NCI-H748 treated with DMSO at 0.1 percent for 48 hours (cell line): ENCODE results near the gene KRT3.
A peak's percentile ranks its signal among the peaks of the same experiment; 100 is the strongest.

Source experiments
- DNase-seq: peaks from one replicate; lab custom pipeline; 2025; lab: John Stamatoyannopoulos, UW

KRT3 gene

DNA sequence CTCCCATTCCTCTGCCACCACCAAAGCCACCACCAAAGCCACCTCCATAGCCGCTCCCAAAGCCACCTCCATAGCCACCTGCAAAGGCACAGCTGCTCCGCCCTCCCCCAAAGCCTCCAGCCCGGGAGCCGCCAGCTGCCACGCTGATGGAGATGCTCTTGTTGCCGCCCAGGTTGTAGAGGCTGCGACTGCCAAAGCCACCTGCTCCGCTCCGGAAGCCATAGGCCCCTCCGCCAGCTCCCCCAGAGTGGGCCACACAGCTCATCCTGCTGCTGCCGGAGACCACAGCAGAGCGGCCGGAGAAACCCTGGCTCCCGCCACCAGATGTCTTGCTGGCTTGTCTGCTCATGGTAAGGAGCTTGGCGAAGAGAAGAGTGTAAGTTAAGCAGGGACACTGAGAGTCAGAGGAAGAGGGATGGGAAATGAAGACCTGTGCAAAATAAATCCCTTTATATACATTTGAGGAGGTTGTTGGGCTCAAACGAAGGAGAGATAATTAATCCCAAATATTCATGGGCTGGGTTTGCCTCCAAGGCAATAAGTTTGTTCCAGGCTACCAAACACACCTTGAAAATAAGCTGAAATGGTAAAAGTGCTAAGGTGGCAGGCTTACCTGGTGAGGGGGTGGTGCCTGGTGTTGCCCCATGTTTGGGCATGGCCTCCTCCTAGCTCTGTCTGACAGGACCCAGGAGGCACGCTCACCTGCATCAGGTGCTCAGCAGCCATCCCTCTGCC lies at the start of gene KRT3:
Gene KRT3 (minus strand): TSS at position 424 of the 735 bp plus-strand sequence. CDS start 75 bp downstream, at position 349.
- DNase-seq, result no peak

GRCh38 chr12:52844386-52844785 lies 48.5 kb upstream of the KRT3 start:
- DNase-seq, result no peak

GRCh38 chr12:52839436-52840105 lies 43.7 kb upstream of the KRT3 start:
- DNase-seq, result no peak

- DNase-seq, result peak; percentile 22
These were observed 42.9 kb upstream of the KRT3 start for GRCh38 chr12:52838609-52839435.

- DNase-seq, result no peak
These were observed 42.1 kb upstream of the KRT3 start for GRCh38 chr12:52837781-52838608.

DNA sequence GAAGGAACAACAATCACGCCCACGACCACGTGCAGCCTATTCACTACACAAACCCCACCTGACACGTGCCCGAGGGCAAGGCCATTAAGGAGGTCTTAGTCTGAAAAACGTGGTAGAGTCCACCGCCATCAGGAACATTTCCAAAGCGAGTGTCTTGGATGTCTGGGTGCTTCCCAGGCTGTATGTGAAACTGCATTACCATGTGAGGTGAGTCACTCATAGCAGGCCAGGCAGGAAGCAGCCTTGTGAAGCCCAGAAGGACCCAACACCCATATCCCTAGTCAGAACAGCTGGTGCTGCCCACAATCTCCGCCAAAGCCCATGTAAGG lies 41.5 kb upstream of the KRT3 start:
- DNase-seq, result no peak

- no peak for DNase-seq
These were observed 40.8 kb upstream of the KRT3 start for GRCh38 chr12:52836491-52837412.

DNA sequence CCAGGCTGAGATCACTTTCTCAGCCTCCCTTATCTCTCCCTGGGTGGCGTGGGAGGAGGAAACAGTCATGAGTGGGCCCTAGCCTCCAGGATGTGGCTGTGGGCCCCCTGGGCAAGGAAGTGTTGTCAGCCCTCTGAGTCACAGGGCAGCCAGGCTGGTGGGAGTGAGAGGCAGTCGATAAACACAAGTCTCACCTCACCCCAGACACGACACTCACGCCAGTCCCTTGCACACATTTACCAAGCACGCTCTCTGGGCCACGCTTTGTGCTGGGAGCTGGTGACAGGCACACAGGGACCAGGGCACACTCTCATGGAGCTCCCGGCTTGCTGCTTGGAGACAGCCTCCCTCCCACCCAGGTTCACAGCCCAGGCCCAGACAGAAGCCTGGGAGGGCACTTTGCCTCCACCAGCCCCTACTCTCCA lies 40.1 kb upstream of the KRT3 start:
- DNase-seq, result no peak

GRCh38 chr12:52835271-52836041 lies 39.5 kb upstream of the KRT3 start:
- DNase-seq, result no peak

DNA sequence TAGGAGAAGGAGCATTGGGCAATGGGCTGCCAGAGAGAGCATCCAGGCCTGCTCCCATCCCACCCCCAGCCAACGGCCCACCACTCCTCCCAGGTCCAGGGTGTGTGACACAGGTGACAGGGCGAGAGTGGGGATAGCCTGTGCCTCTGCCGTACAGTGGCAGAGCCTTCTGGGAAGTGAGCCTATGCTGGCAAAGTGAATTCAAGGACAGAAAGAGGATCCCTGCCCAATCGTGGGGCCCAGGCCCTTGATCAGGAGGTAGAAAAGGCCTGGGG lies 38.7 kb upstream of the KRT3 start:
- no peak for DNase-seq

DNA sequence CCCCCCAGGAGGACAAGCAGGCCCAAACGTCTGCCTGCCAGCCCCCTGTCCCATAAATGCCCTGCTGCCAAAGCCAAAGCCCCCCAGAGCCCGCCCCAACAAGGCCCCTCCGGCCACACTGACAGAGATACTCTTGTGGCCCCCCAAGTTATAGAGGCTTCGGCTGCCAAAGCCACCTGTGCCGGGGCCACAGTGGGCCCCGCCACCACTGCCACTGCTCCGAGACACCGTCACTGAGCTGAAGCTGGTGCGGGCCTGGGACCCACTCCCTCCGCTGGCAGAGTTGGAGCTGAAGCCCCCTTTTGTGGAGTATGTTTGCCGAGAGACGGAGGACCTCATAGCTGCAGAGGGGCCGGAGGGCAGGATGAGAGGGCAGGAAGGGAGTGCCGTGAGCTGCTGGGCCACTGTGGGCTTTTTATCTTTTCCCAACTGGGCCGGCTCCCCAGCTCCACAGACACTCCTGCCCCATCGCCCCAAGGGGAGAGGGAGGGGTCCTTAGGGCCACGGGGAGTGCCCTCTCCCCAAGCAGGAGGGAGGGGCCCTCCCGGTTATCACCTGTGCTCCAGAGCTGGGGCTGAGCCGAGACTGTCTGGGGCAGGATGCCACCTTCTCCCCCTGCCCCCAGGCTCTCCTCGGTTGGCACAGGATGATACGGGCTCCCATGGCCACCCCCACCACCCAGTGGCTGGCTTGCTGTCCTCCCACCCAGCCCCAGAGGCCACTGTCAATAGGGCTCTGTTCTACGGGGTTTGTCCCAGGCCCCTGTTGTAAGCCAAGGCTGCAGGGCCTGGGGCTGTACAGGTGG lies 38.2 kb upstream of the KRT3 start, which contains the start of gene KRT79:
Gene KRT79 (minus strand): TSS at position 390 of the 805 bp plus-strand sequence. CDS start 51 bp downstream, at position 339.
- no peak for DNase-seq

- no peak for DNase-seq
These were observed 37.3 kb upstream of the KRT3 start for GRCh38 chr12:52832985-52833905.

GRCh38 chr12:52832451-52832850 lies 36.5 kb upstream of the KRT3 start:
- no peak for DNase-seq

DNA sequence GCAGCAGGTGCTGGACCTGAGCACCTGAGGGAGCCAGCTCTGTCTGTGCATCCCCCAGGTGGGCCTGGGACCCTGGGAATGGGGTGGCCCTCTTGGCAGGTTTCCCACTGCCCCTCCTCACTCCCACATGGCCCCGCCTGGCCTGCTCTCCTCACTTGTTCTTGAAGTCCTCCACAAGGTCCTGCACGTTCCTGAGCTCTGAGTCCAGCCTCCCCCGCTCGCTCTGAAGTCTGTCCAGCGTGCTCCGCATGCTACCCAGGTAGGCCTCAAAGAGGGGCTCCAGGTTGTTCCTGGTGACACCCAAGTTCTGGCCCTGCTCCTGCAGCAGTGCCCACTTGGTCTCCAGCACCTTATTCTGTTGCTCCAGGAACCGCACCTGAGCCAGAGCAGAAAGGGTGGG lies 35.3 kb upstream of the KRT3 start:
- DNase-seq, result no peak

GRCh38 chr12:52829986-52830770 lies 34.3 kb upstream of the KRT3 start:
- no peak for DNase-seq

DNA sequence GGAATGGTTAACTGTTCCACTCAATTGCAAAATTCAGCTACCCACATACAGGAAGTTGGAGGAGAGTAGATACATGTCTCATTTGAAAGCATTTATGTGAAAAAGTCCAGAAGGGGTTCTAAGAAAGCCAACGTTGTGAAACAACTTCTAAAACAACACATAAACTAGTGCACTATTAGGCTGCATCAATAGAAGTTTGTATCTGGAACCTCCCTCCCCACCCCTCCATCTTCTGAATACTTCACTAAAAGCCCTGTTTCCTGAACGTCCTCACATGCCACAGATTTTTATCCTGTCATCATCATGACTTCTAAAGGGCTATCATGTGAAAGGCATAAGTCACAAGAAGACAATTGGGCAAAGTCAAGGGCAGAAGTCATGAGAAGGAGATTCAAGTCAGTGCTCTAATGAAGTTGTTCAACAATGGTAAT lies 32.7 kb upstream of the KRT3 start:
- no peak for DNase-seq

GRCh38 chr12:52828156-52828555 lies 32.2 kb upstream of the KRT3 start:
- no peak for DNase-seq
